Measurements from ENCODE around the gene ZXDC. TPM values are rescaled to one million over a fixed set of nuclear protein-coding genes. Genes with fewer than 3 reads are reported as not detected.

ZXDC gene
- total RNA-seq, 4 donors from 2014 or later: 22.7 to 47.0 (median 27.9) TPM

- DNase-seq (ENCODE audit: low spot score) (no peak), ATAC-seq (ENCODE audit: low FRiP score) (no peak)
- TF ChIP-seq CTCF (IDR thresholded peaks at IDR 0.05): no peak
These were observed 2.2 kb downstream of the ZXDC start for GRCh38 chr3:126473292-126474168.

GRCh38 chr3:126472277-126473006, 3.2 kb downstream of the ZXDC start:
- ATAC-seq (ENCODE audit: low FRiP score) (peak; percentile 26), DNase-seq (ENCODE audit: low spot score) (peak; percentile 41)

GRCh38 chr3:126469479-126469878, 6.2 kb downstream of the ZXDC start:
- ATAC-seq (ENCODE audit: low FRiP score): no peak
- no peak for TF ChIP-seq CTCF (IDR thresholded peaks at IDR 0.05)
- DNase-seq (ENCODE audit: low spot score): no peak

More at GRCh38 chr3:126472277-126473006, 3.2 kb downstream of the ZXDC start:
- TF ChIP-seq CTCF (IDR thresholded peaks at IDR 0.05): no peak

GRCh38 chr3:126468028-126468891, 7.4 kb downstream of the ZXDC start:
- ATAC-seq (ENCODE audit: low FRiP score): no peak

GRCh38 chr3:126467611-126467955, 8.1 kb downstream of the ZXDC start:
- TF ChIP-seq CTCF (IDR thresholded peaks at IDR 0.05): no peak
- ATAC-seq (ENCODE audit: low FRiP score): no peak
- DNase-seq (ENCODE audit: low spot score): no peak

More at GRCh38 chr3:126468028-126468891, 7.4 kb downstream of the ZXDC start:
- DNase-seq (ENCODE audit: low spot score): no peak
- TF ChIP-seq CTCF (IDR thresholded peaks at IDR 0.05): no peak

GRCh38 chr3:126466886-126467610, 8.6 kb downstream of the ZXDC start:
- DNase-seq (ENCODE audit: low spot score) (no peak), ATAC-seq (ENCODE audit: low FRiP score) (no peak)
- TF ChIP-seq CTCF (IDR thresholded peaks at IDR 0.05): no peak

All from omental fat pad (tissue), 4 donors.